NCI-H524 (cell line): ENCODE measurements around the gene SYP.
A peak's percentile ranks its signal among the peaks of the same experiment; 100 is the strongest.

ENCODE experiments used
- DNase-seq, 2 experiments: peaks; one replicate each; lab custom pipeline; 2025; lab: John Stamatoyannopoulos, UW

Gene SYP

DNA sequence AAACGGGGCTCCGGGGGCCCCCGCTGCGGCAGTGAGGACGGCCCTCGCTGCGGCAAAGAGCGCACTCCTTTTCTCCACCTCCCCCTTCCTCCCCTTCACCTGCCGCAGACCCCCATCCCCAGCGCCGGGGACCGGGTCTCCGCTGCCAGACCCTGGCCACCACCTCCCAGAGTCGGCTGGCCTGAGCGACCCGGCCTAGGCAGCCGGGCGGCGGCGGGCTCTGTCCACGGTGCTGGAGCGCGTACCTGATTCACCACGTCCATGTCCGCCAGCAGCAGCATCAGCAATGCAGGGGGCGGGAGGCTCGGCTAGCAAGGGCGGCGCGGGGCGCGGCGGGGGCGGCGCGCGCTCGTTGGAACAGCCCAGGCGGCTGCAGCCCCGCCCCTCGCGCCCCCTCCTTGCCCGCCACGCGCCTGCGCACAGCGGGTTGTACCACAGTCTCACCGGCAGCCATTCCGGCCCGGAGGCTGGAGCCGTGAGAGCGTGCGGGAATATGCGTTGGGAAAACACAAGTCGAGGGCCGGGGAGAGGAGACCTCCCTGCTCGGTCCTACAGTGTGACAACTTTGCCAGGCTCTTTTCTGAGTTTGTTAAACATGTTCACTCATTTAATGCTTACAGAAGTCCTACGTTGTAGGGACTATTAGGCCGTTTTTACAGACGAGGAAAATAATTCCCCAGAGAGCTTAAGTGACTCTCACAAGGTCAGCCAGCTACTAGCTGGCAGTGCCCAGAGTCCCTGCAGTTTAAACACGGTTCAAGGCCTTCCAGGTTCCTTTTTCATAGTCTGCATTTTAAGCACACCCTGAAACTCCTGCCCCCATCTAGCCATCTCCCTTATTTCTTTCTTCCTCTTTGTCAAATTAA, at the start of gene SYP:
SYP (minus strand) TSS at position 288 of the 866 bp plus-strand sequence; CDS start at position 281, 7 bp downstream.
- peak; percentile 78 to 89 for DNase-seq

- no peak for DNase-seq
These were observed 49.6 kb upstream of the SYP start for GRCh38 chrX:49249616-49250015.

DNA sequence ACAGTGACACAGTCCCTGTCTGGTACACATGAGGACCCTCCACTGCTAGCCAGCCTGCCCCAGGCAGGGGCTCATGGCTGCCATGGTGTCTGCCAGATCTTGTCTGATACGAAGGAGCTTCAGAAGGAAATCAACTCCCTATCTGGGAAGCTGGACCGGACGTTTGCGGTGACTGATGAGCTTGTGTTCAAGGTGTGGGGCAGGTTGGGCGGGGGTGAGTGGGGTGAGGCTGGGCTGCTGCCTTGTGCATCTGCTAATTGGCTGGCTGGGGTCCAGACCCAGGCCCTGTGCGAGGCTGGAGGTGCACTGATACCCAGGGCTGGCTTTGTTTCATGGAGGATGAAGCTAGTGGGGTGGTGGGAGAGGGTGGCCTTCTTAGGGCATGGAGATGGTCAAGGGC, 49.1 kb upstream of the SYP start:
- DNase-seq = no peak

GRCh38 chrX:49247916-49248811, 48.2 kb upstream of the SYP start:
- DNase-seq = peak; percentile 10 to 53

- DNase-seq = no peak
These were observed 47.4 kb upstream of the SYP start for GRCh38 chrX:49247346-49247745.

GRCh38 chrX:49246541-49246940, 46.5 kb upstream of the SYP start:
- no peak for DNase-seq

- DNase-seq = no peak
These were observed 44.2 kb upstream of the SYP start for GRCh38 chrX:49244207-49244606.

DNA sequence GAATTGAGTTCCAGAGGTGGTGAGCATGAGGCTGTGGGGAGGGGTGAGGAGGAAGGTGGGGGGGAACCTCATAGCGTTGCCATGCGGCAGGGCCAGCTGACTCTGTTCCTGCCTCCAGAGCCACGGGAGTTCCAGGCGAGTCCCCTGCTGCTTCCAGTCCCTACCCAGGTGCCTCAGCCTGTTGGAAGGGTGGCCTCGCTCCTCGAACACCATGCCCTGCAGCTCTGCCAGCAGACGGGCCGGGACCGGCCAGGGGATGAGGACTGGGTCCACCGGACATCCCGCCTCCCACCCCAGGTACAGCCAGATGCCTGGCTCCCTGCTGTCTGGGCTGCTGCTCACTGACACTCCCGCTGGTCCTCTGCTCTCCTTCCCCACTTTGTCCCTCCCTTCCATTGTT, 43.2 kb upstream of the SYP start:
- no peak for DNase-seq

DNA sequence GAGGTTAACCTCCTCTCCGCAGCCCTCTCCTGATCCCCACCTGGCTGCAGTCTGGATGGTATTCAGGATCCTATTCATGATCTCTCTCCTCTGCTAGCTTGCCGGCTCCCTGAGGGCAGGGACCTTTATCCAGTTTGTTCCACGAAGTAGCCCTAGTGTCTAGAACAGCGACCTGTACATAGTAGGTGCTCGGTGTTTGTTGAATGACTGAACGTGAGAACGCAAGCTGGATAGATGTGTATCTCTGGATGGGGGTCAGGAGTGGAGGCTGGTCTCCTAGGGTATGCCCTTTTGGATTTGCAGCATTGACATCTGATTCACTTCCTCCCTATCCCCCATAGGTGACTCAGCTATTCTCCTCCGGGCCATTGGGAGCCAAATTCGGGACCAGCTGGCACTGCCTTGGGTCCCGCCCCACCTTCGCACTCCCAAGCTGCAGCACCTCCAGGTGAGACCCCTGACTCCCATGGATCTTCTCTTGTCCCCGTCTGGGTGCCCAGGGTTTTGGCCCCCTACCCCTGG, 42.6 kb upstream of the SYP start:
- no peak for DNase-seq

DNA sequence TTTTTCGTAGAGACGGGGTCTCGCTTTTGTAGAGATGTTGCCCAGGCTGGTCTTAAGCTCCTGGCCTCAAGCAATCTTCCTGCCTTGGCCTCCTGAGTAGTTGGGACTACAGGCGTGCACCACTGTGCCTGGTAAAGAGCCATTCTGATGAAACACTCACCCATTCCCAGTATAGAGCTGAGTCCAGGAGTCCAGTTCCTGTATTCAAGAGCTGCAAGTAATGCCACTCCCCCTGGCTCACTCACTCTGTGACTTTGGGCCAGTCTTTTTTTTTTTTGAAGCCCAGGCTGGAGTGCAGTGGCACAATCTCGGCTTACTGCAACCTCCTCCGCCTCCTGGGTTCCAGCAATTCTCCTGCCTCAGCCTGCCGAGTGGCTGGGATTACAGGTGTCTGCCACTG, 38.7 kb upstream of the SYP start:
- no peak for DNase-seq

DNA sequence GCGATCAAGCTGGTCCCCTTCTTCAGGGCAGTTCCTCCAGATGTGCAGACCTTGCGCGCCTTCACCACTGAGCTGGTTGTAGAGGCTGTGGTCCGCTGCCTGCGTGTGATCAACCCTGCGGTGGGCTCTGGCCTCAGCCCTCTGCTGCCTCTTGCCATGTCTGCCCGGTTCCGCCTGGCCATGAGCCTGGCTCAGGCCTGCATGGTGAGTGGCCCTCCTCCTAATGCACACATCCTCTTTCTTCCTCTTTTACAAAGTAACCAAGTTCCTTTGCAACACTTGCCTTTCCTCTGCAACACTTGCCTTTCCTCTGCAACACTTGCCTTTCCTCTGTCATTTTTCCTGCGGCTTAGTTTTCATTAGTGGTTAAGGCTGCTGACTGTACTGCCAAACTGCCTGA, 37.1 kb upstream of the SYP start:
- DNase-seq = no peak

DNA sequence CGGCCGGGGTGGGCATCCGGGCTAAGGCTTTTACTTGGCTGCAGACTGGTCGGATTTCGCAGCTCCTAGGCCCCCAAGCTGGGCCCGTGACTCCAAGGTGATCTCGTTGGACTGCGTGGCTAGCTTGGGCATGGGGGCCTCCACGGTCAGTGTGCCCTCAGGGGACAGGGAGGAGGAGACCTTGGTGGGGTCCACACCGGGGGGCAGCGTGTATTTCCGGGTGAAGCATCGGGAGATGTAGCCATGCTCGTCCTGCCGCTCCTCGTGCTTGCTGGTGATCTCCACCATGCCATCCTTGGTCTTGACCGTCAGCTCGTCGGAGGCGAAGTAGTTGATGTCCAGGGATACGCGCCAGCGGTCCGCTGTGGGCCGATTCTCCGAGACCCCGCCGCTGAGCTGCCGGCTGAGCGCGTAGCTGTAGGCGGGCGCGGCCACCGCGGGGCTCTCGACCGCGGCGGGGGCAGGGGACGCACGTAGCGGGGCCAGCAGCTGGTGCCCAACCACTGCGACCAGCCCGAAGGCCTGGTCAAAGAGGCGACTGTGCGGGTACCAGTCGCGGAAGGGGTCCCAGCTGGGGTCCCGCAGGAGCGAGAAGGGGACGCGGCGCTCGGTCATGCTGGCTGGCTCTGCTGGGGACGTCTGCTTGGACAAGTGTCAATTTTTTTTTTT, 34.0 kb upstream of the SYP start:
- no peak for DNase-seq

- peak; percentile 84 for DNase-seq
These were observed 33.2 kb upstream of the SYP start, which contains the start of gene CACNA1F for GRCh38 chrX:49233176-49233575. Gene CACNA1F (minus strand): TSS chrX:49233340. CDS start chrX:49233309, 31 bp downstream.

GRCh38 chrX:49232525-49232924, 32.5 kb upstream of the SYP start:
- no peak for DNase-seq

DNA sequence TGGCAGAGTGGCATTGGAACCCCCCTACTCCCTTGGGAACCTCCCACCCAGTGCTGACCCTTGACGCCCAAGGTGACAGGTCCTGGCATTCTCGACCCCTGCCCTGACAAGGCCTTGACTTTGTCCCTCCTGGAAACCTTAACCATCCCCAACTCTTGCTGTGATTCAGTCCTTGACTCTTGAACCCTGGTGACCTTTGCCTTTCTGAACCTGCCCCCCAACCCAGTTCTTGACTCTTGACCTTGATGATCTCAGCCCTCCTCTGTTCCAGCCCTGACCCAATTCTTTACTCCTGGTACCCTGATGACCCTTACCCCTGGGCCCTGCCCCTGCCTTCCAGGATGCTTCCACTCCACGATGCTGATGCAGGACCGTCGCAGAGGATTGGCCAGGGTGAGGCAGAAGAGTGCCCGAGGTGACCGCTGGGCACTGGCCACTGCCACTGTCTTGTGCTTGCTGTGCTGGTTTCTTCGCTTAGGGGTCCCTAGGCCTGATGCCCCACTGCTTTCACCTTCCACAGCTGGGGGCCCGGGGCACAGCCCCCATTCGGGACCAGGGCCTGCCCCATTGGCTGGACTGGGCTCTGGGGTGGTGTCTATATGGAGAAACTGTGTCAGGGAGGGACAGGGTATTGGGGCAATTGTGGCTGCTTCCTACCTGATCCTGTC, 31.5 kb upstream of the SYP start:
- DNase-seq = no peak

GRCh38 chrX:49230500-49231232, 30.7 kb upstream of the SYP start:
- no peak for DNase-seq

GRCh38 chrX:49228185-49228584, 28.2 kb upstream of the SYP start:
- DNase-seq = no peak

DNA sequence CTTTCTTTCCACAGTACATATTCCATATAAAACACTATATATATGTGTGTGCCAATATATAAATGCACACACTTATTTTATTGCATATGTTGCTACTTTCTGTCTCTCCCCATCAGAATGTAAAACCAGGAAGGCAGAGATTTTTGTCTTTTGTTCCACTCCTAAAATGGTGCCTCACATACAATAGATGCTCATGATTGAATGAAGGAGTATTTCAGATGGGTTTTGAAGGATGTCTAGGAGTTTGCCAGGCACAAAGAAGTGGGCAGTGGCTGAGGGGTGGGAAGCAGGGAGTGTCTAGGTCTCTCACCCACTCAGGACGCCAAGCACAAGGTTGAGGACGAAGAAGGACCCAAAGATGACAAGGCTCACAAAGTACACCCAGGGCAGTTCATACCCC, 27.7 kb upstream of the SYP start:
- DNase-seq = no peak

DNA sequence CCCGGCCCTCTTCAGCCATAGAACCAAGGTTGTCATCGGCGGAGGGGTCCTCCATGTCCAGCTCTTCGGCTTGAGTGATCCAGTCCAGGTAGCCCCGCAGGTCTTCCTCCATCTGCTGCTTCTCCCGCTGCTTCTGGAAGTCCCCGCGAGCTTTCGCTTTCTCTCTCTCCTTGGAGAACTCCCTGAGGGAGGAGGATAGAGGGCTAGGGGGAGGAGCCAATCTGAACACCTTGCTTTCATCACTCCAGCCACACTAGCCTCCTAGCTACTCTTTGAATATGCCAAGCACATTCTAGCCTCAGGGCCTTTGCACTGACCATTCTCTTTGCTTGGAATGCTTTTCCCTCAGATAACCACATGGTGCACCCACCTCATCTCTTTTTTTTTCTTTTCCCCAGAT, 27.0 kb upstream of the SYP start:
- DNase-seq = no peak

- DNase-seq = no peak
These were observed 25.9 kb upstream of the SYP start for GRCh38 chrX:49225858-49226257.

GRCh38 chrX:49221868-49222267, 21.9 kb upstream of the SYP start:
- DNase-seq = no peak
